ENCODE measurements around the gene MRPL23. TPM values are rescaled to one million over a fixed set of nuclear protein-coding genes. Genes with fewer than 3 reads are reported as not detected.

Gene MRPL23
- total RNA-seq, 2 donors from 2014 or later, result 81.3 to 89.7 TPM

DNA sequence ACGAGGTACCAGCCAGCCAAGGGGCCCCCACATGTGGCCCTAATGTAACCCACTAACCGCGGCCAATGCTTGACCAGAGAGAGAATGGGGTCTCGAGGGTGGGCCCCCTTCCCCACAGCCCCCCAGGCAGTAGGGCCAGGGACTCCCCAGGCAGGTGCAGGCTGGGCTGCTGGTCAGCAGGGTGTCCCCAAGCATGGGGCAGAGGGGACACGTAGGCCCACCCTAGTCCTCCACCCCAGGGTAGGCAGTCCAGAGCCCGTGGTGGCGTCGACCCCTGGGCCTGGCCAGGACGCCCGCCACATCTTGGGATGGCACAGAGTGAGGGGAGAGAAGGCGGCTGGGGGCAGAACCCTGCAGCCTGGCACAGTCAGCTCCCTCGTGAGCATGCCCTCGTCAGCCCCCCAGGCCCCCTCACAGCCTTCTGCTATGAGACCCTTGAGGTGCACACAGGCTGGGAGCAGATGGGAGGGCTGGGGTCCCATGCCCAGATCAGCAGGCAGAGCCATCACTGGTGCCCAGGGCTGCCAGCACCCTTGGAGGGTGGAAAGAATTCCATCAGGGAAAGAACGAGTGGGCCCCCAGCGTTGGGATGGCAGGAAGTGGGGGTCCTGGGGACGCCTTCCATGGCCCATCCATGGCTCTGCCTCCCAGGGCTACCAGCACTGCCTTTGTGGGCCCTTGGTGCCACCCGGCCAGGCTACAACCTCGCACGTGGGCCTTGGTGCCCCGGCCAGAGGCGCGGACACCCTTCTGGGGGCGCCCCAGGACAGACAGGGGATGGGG, 21.6 kb upstream of the MRPL23 start:
- Mint-ChIP-seq H3K4me1 (ENCODE audit: low read depth in 2 of 2) (peaks cover 0 to 7% of the 10 kb centered on the region in 2 donors), H3K27me3 (peaks cover 7 to 8% of the 10 kb centered on the region in 2 donors), H3K27ac (no peak overlapping the region), H3K36me3 (no peaks in the 10 kb centered on the region), H3K9me3 (no peaks in the 10 kb centered on the region), H3K4me3 (no peak overlapping the region)
- DNase-seq (ENCODE audit: low spot score) (no peak), ATAC-seq (no peak)

DNA sequence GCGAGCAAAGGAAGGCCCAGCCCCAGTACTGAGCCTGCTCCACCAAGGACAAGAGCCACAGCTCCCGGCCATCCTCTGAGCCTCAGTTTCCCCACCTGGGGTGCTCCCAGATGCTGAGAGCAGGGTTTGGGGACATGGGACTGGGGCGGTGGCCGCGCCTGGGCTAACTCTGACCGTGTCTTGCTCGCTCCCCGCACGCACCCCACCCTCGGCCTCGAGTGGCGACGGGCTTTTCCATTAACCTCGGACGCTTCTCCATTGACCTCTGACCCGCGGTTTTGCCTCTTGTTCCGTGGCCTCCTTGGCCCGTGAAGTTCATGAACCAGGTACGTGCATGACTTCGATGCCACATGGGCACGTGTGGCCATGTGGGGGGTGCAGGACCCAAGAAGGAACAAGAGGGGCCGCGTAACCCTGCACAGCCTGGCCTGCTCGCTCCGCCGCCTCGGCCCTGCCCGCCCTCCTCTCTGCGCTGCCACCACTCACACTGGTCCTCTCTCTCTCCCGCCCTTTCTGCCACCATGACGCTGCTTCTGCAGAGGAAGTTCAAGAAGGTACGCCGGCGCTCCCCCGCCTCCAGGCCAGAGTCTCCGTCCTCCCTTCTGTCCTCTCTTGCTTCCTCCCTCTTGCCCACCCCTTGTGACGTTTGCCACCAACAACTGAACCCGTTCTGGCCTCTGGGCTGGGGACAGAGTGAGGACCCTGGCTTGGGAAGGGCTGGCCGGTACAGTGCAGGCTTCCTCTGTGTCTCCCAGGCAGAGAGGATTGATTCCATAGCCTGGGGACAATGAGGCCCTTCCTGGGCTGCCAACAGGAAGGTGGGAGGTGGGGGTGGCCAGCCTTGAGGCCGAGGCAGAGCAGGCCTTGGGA, 20.7 kb upstream of the MRPL23 start:
- no peak overlapping the region for H3K4me3 Mint-ChIP-seq
- no peak for DNase-seq (ENCODE audit: low spot score)
- no peak overlapping the region for H3K27ac Mint-ChIP-seq
- peaks cover 8% of the 10 kb centered on the region in 2 donors for H3K27me3 Mint-ChIP-seq
- H3K4me1 Mint-ChIP-seq (ENCODE audit: low read depth in 2 of 2), result peaks cover 0 to 7% of the 10 kb centered on the region in 2 donors
- no peak for ATAC-seq
- no peaks in the 10 kb centered on the region for H3K36me3 Mint-ChIP-seq
- H3K9me3 Mint-ChIP-seq, result no peaks in the 10 kb centered on the region

DNA sequence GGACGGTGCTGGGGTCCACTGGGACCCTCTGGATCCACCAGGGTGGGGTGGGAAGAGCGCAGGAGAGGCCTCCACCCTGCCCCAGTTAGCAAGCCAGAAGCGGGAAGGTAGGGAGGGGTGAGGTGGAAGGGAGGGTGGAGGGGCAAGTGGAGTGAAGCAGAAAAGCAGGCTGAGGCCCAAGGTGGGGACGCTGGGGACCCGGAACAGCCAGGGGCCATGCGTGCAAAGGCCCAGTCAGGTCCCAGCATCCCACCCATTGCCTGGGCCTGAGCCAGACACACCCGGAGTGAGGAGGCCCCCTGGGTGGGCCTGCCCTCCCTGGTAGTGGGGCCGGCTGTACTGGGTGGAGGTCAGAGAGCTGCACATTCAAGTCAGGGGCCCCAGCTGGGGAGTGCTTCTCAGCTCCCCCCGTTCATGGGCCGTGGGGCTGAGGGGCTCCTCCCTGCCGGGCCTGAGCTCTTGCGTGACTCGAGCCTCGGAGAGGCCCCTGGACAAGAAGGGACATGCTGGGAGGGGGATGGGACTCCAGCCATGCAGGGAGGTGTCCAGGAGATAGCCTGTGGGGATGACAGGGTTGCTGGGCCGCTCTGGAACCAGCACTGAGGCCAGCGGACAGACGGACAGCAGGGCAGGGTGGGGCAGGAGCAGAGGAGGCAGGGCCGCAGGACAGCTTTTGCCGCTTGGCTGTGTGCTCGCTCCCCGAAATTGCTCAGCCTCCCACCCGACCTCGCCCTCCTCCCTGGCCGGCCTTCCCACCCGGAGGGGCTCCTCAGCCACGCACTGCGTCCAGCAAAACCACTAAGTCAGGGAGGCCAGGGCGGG, 19.9 kb upstream of the MRPL23 start:
- no peaks in the 10 kb centered on the region for H3K36me3 Mint-ChIP-seq
- no peak for ATAC-seq
- peaks cover 0 to 7% of the 10 kb centered on the region in 2 donors for H3K4me1 Mint-ChIP-seq (ENCODE audit: low read depth in 2 of 2)
- H3K27me3 Mint-ChIP-seq, result peaks cover 8 to 13% of the 10 kb centered on the region in 2 donors
- no peak for DNase-seq (ENCODE audit: low spot score)
- H3K4me3 Mint-ChIP-seq, result no peak overlapping the region
- no peaks in the 10 kb centered on the region for H3K9me3 Mint-ChIP-seq
- no peak overlapping the region for H3K27ac Mint-ChIP-seq

DNA sequence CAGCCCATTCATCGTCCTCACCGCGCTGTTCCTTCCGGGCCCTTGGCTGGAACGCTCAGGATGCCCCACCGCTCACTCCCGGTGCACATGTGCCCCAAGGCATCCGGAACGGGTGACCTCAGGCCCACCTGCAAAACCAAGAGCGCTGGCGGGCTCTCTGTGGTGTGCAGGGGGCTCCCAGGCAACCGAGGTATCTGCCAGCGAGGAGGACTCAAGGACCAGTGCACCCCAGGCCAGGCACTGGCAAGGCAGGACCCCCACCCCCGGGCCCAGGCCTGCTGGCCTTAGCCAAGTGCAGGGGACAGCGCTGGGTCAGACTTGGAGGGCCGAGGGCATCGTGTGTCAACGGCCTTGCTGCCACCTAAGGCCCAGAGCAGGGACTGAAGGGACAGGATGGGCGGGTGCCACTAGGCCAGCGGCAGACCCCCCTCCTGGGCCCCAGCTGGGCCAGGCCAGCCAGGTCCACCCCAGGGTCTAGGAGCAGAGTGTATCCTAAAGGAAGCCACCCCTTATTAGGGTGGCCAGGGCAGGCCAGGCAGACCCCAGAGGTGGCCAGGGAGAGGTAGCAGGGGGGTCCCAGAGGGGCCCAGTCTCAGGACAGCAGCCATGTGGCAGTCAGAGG, 19.2 kb upstream of the MRPL23 start:
- Mint-ChIP-seq H3K4me3 (no peak overlapping the region), H3K27ac (no peak overlapping the region), H3K9me3 (no peaks in the 10 kb centered on the region), H3K4me1 (ENCODE audit: low read depth in 2 of 2) (peaks cover 4 to 12% of the 10 kb centered on the region in 2 donors), H3K36me3 (no peaks in the 10 kb centered on the region), H3K27me3 (peaks cover 15 to 17% of the 10 kb centered on the region in 2 donors)
- peak in 1 of 2 donors; percentile 8 for ATAC-seq
- peak; percentile 56 for DNase-seq (ENCODE audit: low spot score)

DNA sequence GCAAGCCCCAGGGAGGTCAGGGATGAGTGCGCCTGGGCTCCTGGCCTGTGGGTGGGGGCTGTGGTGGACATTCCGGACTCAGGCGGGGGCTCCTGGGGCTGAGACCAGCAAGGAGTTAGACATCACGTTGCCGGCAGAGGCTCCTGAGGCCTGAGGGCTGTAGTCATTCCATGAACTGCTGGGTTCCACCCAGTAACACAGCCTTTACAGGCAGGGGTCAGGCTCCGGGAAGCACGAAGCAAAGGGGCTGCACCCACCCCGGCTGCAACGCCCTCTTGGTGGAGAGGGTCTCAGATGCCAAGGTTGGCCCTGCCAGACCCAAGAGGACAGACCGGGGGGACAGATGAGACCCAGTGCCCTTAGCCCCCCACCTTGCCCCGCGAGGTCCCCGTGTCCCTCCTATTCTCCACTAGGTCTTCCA, 18.7 kb upstream of the MRPL23 start:
- H3K4me1 Mint-ChIP-seq (ENCODE audit: low read depth in 2 of 2), result peaks cover 9 to 12% of the 10 kb centered on the region in 2 donors
- peak; percentile 54 for DNase-seq (ENCODE audit: low spot score)
- H3K9me3 Mint-ChIP-seq, result no peaks in the 10 kb centered on the region
- peaks cover 19 to 21% of the 10 kb centered on the region in 2 donors for H3K27me3 Mint-ChIP-seq
- H3K36me3 Mint-ChIP-seq, result no peaks in the 10 kb centered on the region
- no peak overlapping the region for H3K4me3 Mint-ChIP-seq
- ATAC-seq, result no peak
- no peak overlapping the region for H3K27ac Mint-ChIP-seq

DNA sequence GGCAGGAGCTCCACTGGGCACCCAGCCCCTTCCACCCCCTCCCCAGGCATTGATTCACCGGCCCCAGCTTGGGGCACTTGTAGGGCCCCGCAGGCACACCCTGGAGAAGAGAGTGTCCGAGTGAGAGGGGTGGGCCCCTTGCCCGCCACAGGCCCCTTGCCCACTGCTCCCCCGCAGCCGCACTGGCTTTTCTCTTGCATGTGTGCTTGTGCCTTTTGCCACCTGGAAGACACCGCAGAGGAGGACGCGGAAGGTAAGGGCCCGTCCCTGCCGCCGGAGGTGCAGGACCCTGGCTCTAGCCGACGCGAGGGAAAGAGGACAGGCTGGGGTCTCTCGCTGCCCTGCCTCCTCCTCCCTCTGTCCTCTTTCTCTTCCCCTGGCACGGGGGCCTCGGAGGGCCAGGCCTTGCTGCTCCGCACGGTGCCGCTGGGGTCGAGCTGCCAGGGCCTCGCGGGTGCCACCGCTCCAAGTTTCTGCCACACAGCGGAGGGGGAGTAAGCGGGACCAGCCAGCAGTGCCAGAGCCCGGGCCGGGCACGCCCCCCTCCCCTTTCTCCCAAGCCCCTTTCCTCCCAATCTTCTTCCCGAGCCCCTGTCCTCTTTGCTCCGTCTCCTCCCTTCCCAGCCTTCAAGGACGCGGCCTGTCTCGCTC, 18.1 kb upstream of the MRPL23 start:
- H3K36me3 Mint-ChIP-seq, result no peaks in the 10 kb centered on the region

DNA sequence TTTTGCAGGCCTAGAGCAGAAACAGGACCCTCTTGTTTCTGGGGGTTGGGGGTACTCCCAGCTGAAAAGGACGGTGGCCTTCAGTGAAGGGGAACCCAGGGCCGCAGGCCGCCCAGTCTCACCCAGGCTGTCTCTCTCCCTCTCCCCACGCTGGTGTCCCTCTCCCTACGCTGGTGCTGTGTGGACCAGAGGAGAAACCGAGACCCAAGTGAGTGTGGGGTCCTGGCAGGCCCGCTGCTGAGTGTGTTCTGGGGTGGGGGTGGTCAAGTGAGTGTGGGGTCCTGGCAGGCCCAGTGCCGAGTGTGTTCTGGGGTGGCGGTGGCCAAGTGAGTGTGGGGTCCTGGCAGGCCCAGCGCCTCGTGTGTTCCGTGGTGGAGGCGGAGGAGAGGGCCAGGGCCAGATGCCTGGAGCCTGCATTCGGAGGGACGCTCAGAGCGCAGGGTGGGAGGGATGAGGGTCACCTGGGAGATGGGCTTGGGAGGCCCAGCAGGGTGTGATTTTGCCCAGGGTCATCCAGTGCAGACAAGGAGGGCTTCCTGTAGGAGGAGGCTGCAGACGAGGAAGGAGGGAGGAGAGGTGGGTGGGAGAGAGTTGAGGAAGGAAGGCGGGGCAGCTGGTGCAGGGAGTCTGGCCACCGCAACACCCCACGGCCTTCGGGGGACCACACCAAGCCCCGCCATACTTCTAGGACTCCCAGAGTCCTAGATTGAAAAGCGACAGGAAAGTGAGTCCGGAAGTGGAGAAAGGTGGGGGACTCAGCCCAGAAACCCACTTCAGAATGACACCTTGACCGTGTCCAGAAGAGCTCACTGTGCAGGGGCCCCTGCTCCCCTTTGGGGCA, 17.3 kb upstream of the MRPL23 start:
- Mint-ChIP-seq H3K9me3 (no peaks in the 10 kb centered on the region), H3K4me3 (no peak overlapping the region), H3K27ac (no peak overlapping the region), H3K36me3 (no peaks in the 10 kb centered on the region), H3K4me1 (ENCODE audit: low read depth in 2 of 2) (peaks cover 9% of the 10 kb centered on the region in 2 donors), H3K27me3 (peaks cover 12 to 21% of the 10 kb centered on the region in 2 donors)
- DNase-seq (ENCODE audit: low spot score), result no peak
- no peak for ATAC-seq

More for the DNA sequence above, 18.1 kb upstream of the MRPL23 start:
- peaks cover 9% of the 10 kb centered on the region in 2 donors for H3K4me1 Mint-ChIP-seq (ENCODE audit: low read depth in 2 of 2)
- no peak overlapping the region for H3K4me3 Mint-ChIP-seq
- ATAC-seq (no peak), DNase-seq (ENCODE audit: low spot score) (no peak)
- peaks cover 14 to 21% of the 10 kb centered on the region in 2 donors for H3K27me3 Mint-ChIP-seq
- H3K27ac Mint-ChIP-seq, result no peak overlapping the region
- H3K9me3 Mint-ChIP-seq, result no peaks in the 10 kb centered on the region

DNA sequence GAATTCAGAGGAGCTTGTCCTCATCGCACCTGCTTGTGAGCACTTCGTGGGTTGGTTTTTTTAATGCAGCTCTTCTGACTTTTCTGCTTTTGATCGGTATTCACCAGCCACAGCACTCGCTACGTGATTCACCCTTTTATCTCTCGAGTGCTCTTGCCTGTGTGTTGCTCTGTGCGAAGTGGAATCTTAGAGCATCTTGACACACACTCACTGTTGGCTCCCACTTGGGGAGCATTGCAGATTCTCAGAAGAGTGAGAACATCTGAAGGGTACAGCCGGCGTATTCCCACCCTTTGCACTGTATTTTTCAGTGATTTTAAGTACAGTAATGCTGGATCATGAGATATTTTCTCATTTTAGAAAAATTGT, 16.7 kb upstream of the MRPL23 start:
- DNase-seq (ENCODE audit: low spot score) (no peak), ATAC-seq (no peak)
- H3K36me3 Mint-ChIP-seq, result no peaks in the 10 kb centered on the region
- no peak overlapping the region for H3K27ac Mint-ChIP-seq
- no peak overlapping the region for H3K4me3 Mint-ChIP-seq
- peaks cover 12 to 21% of the 10 kb centered on the region in 2 donors for H3K27me3 Mint-ChIP-seq
- no peaks in the 10 kb centered on the region for H3K9me3 Mint-ChIP-seq
- H3K4me1 Mint-ChIP-seq (ENCODE audit: low read depth in 2 of 2), result peaks cover 9% of the 10 kb centered on the region in 2 donors

DNA sequence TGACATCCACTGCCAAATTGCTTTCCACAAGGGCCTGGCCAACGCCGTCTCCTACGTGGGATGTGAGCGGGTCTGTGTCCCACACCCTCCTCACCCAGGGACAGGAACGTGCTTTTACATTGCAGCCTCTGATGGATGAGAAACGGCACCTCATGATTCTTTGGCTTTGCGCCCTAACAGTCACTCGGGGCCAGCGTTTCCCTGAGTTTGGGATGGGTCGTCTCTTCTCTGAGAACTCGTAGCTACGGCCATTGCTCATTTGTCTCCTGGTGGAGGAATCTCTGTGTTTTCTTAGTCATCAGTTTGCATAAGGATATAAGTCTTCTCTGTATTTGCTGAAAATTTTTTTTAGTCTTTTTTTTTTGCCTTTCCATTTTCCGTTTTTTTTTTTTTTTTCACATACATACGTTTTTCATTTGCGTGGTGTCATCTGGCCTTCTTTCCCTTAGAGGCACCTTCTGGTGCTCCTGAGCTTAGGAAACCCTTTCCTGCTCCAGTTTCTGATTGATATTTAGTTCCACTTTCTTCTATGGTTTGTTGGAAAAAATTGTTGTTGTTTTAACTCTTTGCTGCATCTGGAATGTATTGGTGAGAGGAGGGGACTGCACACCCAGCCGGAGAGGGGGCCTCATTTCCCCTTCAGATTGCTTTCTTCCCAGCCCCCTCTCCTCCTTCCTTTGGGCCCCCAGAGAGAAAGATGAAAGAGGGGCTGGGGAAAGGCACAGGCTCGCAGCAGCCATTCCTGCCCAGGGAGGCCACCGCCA, 15.6 kb upstream of the MRPL23 start:
- Mint-ChIP-seq H3K36me3 (no peaks in the 10 kb centered on the region), H3K27me3 (peaks cover 12 to 19% of the 10 kb centered on the region in 2 donors), H3K4me1 (ENCODE audit: low read depth in 2 of 2) (peaks cover 6 to 9% of the 10 kb centered on the region in 2 donors), H3K27ac (no peak overlapping the region), H3K9me3 (no peaks in the 10 kb centered on the region), H3K4me3 (no peak overlapping the region)
- no peak for ATAC-seq
- no peak for DNase-seq (ENCODE audit: low spot score)

DNA sequence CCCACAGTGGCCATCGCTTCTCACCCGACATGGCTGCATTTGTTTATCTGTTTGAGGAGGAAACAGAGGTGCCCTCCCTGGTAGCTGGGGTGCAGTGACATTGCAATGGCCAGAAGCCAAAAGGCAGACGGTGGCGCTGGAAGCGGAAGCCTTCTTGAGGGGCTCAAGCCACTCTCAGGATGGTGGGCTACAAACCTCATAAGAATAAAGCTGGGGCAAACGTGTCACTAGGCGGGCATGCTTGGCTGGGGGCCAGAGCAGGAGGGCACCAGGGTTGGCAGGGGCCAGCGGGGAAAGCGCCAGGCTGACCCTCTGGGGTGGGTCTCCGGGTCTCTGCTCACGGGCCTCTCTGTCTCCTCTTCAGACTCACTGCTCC, 15.0 kb upstream of the MRPL23 start:
- ATAC-seq (no peak), DNase-seq (ENCODE audit: low spot score) (no peak)
- Mint-ChIP-seq H3K9me3 (no peaks in the 10 kb centered on the region), H3K36me3 (no peaks in the 10 kb centered on the region), H3K4me1 (ENCODE audit: low read depth in 2 of 2) (peaks cover 4 to 9% of the 10 kb centered on the region in 2 donors), H3K27ac (no peak overlapping the region), H3K4me3 (no peak overlapping the region), H3K27me3 (peaks cover 12 to 17% of the 10 kb centered on the region in 2 donors)

DNA sequence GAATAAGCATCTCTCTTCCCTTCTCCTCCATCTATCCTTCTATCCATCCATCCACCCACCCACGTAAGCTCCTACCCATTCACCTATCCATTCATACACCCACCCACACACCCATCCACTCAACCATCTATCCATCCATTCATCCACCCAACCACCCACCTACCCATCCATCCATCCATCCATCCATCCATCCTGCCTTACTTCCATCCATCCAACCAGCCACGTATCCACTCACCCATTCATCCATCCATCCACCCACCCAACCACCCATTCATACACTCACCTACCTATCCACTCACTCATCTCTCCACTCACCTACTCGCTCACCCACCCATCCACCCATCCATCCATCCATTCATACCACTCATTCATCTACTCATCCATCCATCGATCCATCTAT, 14.5 kb upstream of the MRPL23 start:
- ATAC-seq, result no peak
- Mint-ChIP-seq H3K9me3 (no peaks in the 10 kb centered on the region), H3K27ac (no peak overlapping the region), H3K36me3 (no peaks in the 10 kb centered on the region), H3K27me3 (peaks cover 12 to 17% of the 10 kb centered on the region in 2 donors), H3K4me1 (ENCODE audit: low read depth in 2 of 2) (peaks cover 4 to 9% of the 10 kb centered on the region in 2 donors), H3K4me3 (no peak overlapping the region)
- no peak for DNase-seq (ENCODE audit: low spot score)

Data from natural killer cell treated with Interleukin-12 subunit alpha and Interleukin-12 subunit beta and Interleukin-15 and Interleukin-18, amount 100 ng/mL, for 72 hours (primary cell).